BE2C (cell line): ENCODE results near the gene SLC5A2.
"Not testable (repeated sequence)": the region's sequence is repeated elsewhere in the genome, so short reads cannot be mapped to it uniquely, and the experiment has no call there.

Experiments used
- DNase-seq: peaks from one replicate; pipeline ENCODE4 v3.0.0-alpha.2; 2020
- H3K27me3 ChIP-seq: fragments of 250-450 bp; sonication (Bioruptor Pico); 2 replicates; pipeline ENCODE4 v1.5.1; 2020; ENCODE audit warnings: mild to moderate bottlenecking
- H3K36me3 ChIP-seq: fragments of 250-450 bp; sonication (Bioruptor Pico); 2 replicates; pipeline ENCODE4 v1.5.1; 2020; ENCODE audit warnings: mild to moderate bottlenecking
- H3K4me1 ChIP-seq: fragments of 250-450 bp; sonication (Bioruptor Pico); 2 replicates; pipeline ENCODE4 v1.5.1; 2020
- H3K4me3 ChIP-seq: 2 replicates; pipeline ENCODE4 v1.5.1; 2011; ENCODE audit warnings: low read depth, low read length
- H3K9me3 ChIP-seq: fragments of 250-450 bp; sonication (Bioruptor Pico); 2 replicates; pipeline ENCODE4 v1.5.1; 2020
- TF ChIP-seq, protein P1 (sequence below): IDR thresholded peaks from 2 replicates; pipeline ENCODE4 v1.5.1; 2012; ENCODE audit warnings: mild to moderate bottlenecking, low read depth, low read length

The SLC5A2 gene

DNA sequence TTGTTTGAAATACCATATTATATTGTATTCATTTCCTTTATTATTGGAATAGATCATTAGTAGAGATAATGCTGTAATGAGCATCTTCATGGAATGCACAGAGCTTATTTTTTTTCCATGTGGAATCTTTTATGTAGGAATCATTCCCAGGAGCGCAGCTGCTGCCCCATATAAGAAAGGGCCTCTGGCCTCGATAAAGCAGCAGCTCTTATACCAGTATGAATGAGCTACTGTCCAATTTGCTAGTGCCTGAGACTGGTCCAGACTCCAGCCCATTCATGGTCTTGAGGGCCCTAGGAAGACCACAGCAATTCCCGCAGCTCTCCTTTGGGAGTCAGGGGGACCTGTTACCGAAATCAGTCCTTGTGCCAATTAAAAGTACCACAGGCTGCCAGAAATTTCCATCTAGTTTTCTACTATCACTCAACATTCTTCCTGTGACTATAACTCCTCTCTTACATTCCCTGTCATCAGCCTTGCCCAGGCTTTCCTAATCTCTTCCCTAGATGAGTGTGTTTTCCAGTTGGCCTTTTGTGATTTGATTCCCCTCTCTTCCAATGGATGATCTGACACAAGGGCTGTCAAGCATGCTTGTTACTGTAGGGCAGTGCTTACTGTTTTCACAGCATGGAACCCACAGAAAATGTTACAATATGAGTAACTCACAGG is 42.3 kb upstream of the SLC5A2 start:
- TF ChIP-seq, protein P1, sequence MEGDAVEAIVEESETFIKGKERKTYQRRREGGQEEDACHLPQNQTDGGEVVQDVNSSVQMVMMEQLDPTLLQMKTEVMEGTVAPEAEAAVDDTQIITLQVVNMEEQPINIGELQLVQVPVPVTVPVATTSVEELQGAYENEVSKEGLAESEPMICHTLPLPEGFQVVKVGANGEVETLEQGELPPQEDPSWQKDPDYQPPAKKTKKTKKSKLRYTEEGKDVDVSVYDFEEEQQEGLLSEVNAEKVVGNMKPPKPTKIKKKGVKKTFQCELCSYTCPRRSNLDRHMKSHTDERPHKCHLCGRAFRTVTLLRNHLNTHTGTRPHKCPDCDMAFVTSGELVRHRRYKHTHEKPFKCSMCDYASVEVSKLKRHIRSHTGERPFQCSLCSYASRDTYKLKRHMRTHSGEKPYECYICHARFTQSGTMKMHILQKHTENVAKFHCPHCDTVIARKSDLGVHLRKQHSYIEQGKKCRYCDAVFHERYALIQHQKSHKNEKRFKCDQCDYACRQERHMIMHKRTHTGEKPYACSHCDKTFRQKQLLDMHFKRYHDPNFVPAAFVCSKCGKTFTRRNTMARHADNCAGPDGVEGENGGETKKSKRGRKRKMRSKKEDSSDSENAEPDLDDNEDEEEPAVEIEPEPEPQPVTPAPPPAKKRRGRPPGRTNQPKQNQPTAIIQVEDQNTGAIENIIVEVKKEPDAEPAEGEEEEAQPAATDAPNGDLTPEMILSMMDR: no peak
- Histone ChIP-seq H3K4me3 (no peak overlapping the region), H3K27me3 (no peaks in the 10 kb centered on the region), H3K4me1 (no peaks in the 10 kb centered on the region), H3K9me3 (no peaks in the 10 kb centered on the region), H3K36me3 (no peaks in the 10 kb centered on the region)
- DNase-seq: no peak

DNA sequence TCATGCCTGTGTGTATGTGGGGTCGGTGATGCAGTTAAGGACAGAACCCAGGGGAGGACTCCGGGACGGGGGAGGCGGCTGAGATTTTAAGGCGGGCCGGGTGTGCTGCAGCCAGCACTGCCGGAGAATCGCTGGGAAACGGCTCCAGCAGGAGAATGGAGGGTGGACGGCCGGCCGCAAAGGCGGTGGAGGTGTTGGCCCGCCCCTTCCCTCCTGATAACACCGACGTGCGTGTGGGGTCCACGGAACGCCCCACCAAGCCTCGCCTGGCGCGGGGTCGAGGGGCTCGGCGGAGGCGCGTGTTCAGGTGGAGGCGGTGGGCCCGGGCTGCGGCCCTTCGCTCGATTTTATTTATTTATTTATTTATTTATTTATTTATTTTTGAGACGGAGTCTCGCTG is 41.0 kb upstream of the SLC5A2 start:
- no peaks in the 10 kb centered on the region for H3K27me3 ChIP-seq
- peak overlapping the region; percentile 73 for H3K4me3 ChIP-seq
- no peak for DNase-seq
- no peaks in the 10 kb centered on the region for H3K36me3 ChIP-seq
- H3K9me3 ChIP-seq: no peaks in the 10 kb centered on the region
- TF ChIP-seq, protein P1: no peak
- H3K4me1 ChIP-seq: no peaks in the 10 kb centered on the region

DNA sequence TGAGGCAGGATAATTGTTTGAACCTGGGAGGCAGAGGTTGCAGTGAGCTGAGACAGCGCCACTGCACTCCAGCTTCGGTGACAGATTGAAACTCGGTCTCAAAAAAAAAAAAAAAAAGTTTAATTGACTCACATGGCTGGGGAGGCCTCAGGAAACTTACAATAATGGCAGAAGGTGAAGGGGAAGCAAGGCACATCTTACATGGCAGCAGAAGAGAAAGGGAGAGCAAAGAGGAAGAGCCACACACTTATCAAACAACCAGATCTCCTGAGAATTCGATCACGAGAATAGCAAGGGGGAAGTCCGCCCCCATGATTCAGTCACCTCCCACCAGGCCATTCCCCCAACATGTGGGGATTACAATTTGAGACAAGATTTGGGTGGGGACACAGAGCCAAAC is 37.0 kb upstream of the SLC5A2 start:
- H3K4me1 ChIP-seq, H3K4me3 ChIP-seq, DNase-seq: not testable (repeated sequence)

DNA sequence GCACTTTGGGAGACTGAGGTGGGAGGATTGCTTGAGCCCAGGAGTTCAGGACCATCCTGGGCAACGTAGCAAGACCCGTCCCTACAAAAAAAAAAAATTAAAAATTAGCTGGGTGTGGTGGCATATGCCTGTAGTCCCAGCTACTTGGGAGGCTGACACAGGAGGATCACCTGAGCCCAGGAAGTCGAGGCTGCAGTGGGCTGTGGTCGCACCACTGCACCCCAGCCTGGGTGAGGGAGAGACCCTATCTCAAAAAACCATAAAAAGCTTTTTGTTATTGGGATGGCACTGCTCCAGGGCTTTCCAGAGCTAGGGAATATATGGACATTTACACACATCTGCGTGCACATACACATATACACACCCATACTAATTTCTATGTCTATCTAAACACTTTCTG is 31.7 kb upstream of the SLC5A2 start:
- TF ChIP-seq, protein P1: no peak
- no peak for DNase-seq
- H3K9me3 ChIP-seq: no peaks in the 10 kb centered on the region
- no peak overlapping the region for H3K4me3 ChIP-seq
- H3K27me3 ChIP-seq: no peaks in the 10 kb centered on the region
- H3K4me1 ChIP-seq: peaks cover 14% of the 10 kb centered on the region
- no peaks in the 10 kb centered on the region for H3K36me3 ChIP-seq

More for the DNA sequence above, 37.0 kb upstream of the SLC5A2 start:
- not testable (repeated sequence) for H3K36me3 ChIP-seq, H3K9me3 ChIP-seq, H3K27me3 ChIP-seq

DNA sequence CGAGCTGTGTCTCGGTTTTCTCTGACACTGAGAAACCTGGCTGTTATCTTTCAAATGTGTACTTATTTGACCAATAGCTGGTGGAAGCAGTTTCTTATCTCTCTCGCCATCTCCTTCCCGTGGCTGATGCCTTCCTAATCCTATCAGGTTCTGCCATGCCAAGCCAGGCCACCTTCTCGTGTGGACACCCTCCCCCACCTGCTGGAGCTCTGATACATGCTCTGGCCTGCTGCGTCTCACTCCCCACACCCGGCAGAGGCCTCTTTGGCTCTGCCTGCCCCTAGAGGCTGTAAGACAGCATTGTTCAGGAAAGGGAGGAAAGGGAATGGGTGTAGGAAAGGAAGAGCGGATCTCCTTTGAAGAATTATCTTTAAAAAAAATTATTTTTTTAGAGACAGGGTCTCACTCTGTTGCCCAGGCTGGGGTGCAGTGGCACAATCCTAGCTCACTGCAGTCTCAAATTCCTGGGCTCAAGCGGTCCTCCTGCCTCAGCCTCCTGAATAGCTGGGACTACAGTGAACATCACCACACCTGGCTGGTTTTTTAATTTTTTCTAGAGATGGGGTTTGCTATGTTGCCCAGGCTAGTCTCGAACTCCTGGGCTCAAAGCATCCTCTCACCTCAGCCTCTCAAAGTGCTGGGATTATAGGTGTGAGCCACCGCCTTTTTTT is 31.1 kb upstream of the SLC5A2 start:
- Histone ChIP-seq H3K27me3 (no peaks in the 10 kb centered on the region), H3K4me3 (no peak overlapping the region), H3K36me3 (no peaks in the 10 kb centered on the region), H3K9me3 (no peaks in the 10 kb centered on the region), H3K4me1 (peaks cover 14% of the 10 kb centered on the region)
- TF ChIP-seq, protein P1: peak; percentile 73
- DNase-seq: peak; percentile 78

DNA sequence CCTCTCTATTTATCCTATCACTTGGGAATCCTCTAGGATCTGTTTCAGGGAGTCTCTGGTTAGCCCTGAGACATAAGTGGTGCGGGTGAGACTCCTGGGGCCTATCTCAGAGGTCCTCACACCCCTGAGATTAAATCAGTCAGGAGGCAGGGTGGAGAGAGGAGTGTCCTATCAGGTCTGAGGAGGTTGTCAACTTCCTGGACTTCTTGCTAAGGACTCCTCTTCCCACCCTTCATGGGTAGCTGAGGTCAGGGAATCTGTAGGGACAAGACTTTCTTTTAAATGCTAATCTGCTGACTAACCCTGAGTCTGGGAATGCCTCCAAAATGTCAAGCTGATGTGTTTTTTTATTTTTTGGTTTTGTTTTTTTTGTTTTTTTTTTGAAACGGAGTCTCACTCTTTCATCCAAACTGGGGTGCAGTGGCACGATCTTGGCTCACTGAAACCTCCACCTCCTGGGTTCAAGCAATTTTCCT is 30.3 kb upstream of the SLC5A2 start:
- TF ChIP-seq, protein P1: no peak
- H3K4me1 ChIP-seq: peaks cover 14% of the 10 kb centered on the region
- no peak for DNase-seq

More for the DNA sequence above, 30.3 kb upstream of the SLC5A2 start:
- H3K4me3 ChIP-seq: no peak overlapping the region
- no peaks in the 10 kb centered on the region for H3K36me3 ChIP-seq
- H3K27me3 ChIP-seq: no peaks in the 10 kb centered on the region
- H3K9me3 ChIP-seq: no peaks in the 10 kb centered on the region
